Activated B cell treated with CpG ODN at 0.5 μM for 24 hours (primary cell): ENCODE results near the gene PTTG1IP. TPM values are rescaled to one million over a fixed set of nuclear protein-coding genes. Genes with fewer than 3 reads are reported as not detected.

ENCODE experiments used
- ATAC-seq: fragments of 200-7000 bp; cut with Tn5 transposase; one replicate; pipeline ENCODE4 v1.10.0; 2021; ENCODE audit warnings: low read depth, mild to moderate bottlenecking, moderate library complexity
- CTCF ChIA-PET: fragments of 350-600 bp; sonication (Branson Sonifier 250); formaldehyde crosslinking; loops from one replicate; lab custom pipeline; 2021; ENCODE audit warnings: antibody characterized with exemption; lab: Charles Lee
- POLR2A ChIA-PET: fragments of 350-600 bp; sonication (Branson Sonifier 250); formaldehyde crosslinking; loops from one replicate; lab custom pipeline; 2021; ENCODE audit warnings: antibody characterized with exemption; lab: Charles Lee
- DNase-seq: peaks from one replicate; pipeline ENCODE4 v3.0.0; 2022
- H3K27ac Mint-ChIP-seq: one replicate; pipeline ENCODE4 v1.8.0; 2020; ENCODE audit warnings: mixed read lengths
- H3K27me3 Mint-ChIP-seq: one replicate; pipeline ENCODE4 v1.8.0; 2021; ENCODE audit warnings: mixed read lengths
- H3K36me3 Mint-ChIP-seq: one replicate; pipeline ENCODE4 v1.8.0; 2021; ENCODE audit warnings: low read depth, mixed read lengths
- H3K4me1 Mint-ChIP-seq: one replicate; pipeline ENCODE4 v1.8.0; 2021; ENCODE audit warnings: mixed read lengths
- H3K4me3 Mint-ChIP-seq: one replicate; pipeline ENCODE4 v1.8.0; 2020; ENCODE audit warnings: mild to moderate bottlenecking, mixed read lengths
- H3K9me3 Mint-ChIP-seq: one replicate; pipeline ENCODE4 v1.8.0; 2020; ENCODE audit warnings: mixed read lengths
- intact Hi-C: fragments of 100-400 bp; cut with micrococcal nuclease; formaldehyde crosslinking; loops from one replicate; pipeline ENCODE4 v1.15.1; 2024
- total RNA-seq: library from RNA; stranded (reverse); gene quantifications from 2 replicates; pipeline ENCODE4 v1.2.3, GENCODE V29; 2022
- TF ChIP-seq, protein P1 (sequence below): fragments of 200-600 bp; IDR thresholded peaks from one replicate; pipeline ENCODE4 v1.8.0; 2022; ENCODE audit warnings: antibody characterized with exemption, mild to moderate bottlenecking

PTTG1IP gene
- total RNA-seq, 1 donor from 2014 or later: 36.6 TPM

GRCh38 chr21:44892536-44893277 lies 19.2 kb upstream of the PTTG1IP start:
- Mint-ChIP-seq H3K27ac (no peak overlapping the region), H3K36me3 (peaks cover 41% of the 10 kb centered on the region), H3K4me1 (peaks cover 24% of the 10 kb centered on the region), H3K27me3 (no peaks in the 10 kb centered on the region), H3K9me3 (no peaks in the 10 kb centered on the region), H3K4me3 (no peak overlapping the region)
- intact Hi-C loops: loop anchor here (1.0 to 2.0 kb wide), 5 partner anchors 18 to 236 kb away; partner anchors contain the start of gene UBE2G2
- CTCF ChIA-PET: interaction anchor here (0.9 to 7.1 kb wide), 12 partner anchors 9 to 233 kb away, joined by 3 to 97 read pairs (median 4); partner anchors contain the start of genes ITGB2 and PTTG1IP
- TF ChIP-seq, protein P1, sequence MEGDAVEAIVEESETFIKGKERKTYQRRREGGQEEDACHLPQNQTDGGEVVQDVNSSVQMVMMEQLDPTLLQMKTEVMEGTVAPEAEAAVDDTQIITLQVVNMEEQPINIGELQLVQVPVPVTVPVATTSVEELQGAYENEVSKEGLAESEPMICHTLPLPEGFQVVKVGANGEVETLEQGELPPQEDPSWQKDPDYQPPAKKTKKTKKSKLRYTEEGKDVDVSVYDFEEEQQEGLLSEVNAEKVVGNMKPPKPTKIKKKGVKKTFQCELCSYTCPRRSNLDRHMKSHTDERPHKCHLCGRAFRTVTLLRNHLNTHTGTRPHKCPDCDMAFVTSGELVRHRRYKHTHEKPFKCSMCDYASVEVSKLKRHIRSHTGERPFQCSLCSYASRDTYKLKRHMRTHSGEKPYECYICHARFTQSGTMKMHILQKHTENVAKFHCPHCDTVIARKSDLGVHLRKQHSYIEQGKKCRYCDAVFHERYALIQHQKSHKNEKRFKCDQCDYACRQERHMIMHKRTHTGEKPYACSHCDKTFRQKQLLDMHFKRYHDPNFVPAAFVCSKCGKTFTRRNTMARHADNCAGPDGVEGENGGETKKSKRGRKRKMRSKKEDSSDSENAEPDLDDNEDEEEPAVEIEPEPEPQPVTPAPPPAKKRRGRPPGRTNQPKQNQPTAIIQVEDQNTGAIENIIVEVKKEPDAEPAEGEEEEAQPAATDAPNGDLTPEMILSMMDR: peak; percentile 98
- DNase-seq (peak; percentile 73), ATAC-seq (peak; percentile 85)
- POLR2A ChIA-PET: interaction anchor here (0.6 to 9.0 kb wide), 4 partner anchors 12 to 37 kb away, joined by 3 to 84 read pairs (median 3); partner anchors contain the start of gene PTTG1IP

DNA sequence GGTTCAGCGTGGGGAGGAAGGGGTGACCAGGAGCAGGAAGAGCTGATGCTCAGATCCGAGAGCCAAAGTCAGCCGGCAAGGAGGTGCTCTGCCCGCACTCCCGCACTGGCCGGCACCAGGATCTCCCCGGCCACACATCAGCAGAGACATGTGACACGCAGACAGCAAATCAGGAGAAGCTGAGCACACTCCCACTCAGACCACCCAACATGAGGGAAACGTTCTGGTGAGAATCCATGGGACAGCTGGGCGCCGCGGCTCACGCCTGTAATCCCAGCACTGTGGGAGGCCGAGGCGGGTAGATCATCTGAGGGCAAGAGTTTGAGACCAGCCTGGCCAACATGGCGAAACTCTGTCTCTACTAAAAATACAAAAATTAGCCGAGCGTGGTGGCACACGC lies 18.6 kb upstream of the PTTG1IP start:
- ATAC-seq (no peak), DNase-seq (no peak)
- H3K9me3 Mint-ChIP-seq: no peaks in the 10 kb centered on the region
- ChIA-PET POLR2A (interaction anchor here (0.6 to 9.0 kb wide), 3 partner anchors 11 to 38 kb away, joined by 3 to 84 read pairs (median 3); no protein-coding TSS in a partner anchor), CTCF (interaction anchor here (0.9 to 7.1 kb wide), 8 partner anchors 9 to 41 kb away, joined by 3 to 97 read pairs (median 6); partner anchors contain the start of gene PTTG1IP)
- H3K27ac Mint-ChIP-seq: no peak overlapping the region
- no peak overlapping the region for H3K4me3 Mint-ChIP-seq
- TF ChIP-seq, protein P1: no peak
- H3K4me1 Mint-ChIP-seq: peaks cover 24% of the 10 kb centered on the region
- H3K36me3 Mint-ChIP-seq: peaks cover 41% of the 10 kb centered on the region
- H3K27me3 Mint-ChIP-seq: no peaks in the 10 kb centered on the region
- intact Hi-C loops: loop anchor here (1.0 to 2.0 kb wide), 5 partner anchors 17 to 237 kb away; partner anchors contain the start of gene UBE2G2

GRCh38 chr21:44891631-44892031 lies 18.1 kb upstream of the PTTG1IP start:
- peaks cover 24% of the 10 kb centered on the region for H3K4me1 Mint-ChIP-seq

GRCh38 chr21:44890961-44891541 lies 17.6 kb upstream of the PTTG1IP start:
- Mint-ChIP-seq H3K27me3 (no peaks in the 10 kb centered on the region), H3K36me3 (peaks cover 47% of the 10 kb centered on the region), H3K4me3 (no peak overlapping the region), H3K27ac (no peak overlapping the region), H3K4me1 (peaks cover 23% of the 10 kb centered on the region), H3K9me3 (no peaks in the 10 kb centered on the region)
- DNase-seq (no peak), ATAC-seq (no peak)
- ChIA-PET CTCF (interaction anchor here (0.8 to 7.1 kb wide), 2 partner anchors 42 to 208 kb away, joined by 3 to 97 read pairs; no protein-coding TSS in a partner anchor), POLR2A (interaction anchor here (9.0 kb wide), 1 partner anchor 39 kb away, joined by 84 read pairs; no protein-coding TSS in a partner anchor)
- intact Hi-C loops: no loop called here
- TF ChIP-seq, protein P1: no peak

More at GRCh38 chr21:44891631-44892031, 18.1 kb upstream of the PTTG1IP start:
- POLR2A ChIA-PET: interaction anchor here (9.0 kb wide), 1 partner anchor 38 kb away, joined by 84 read pairs; no protein-coding TSS in a partner anchor
- CTCF ChIA-PET: interaction anchor here (0.8 to 7.1 kb wide), 5 partner anchors 16 to 208 kb away, joined by 3 to 97 read pairs (median 8); no protein-coding TSS in a partner anchor
- Mint-ChIP-seq H3K36me3 (peaks cover 45% of the 10 kb centered on the region), H3K27me3 (no peaks in the 10 kb centered on the region), H3K27ac (no peak overlapping the region), H3K9me3 (no peaks in the 10 kb centered on the region), H3K4me3 (no peak overlapping the region)
- intact Hi-C loops: loop anchor here (1.0 to 2.0 kb wide), 5 partner anchors 17 to 237 kb away; partner anchors contain the start of gene UBE2G2
- DNase-seq (no peak), ATAC-seq (no peak)
- TF ChIP-seq, protein P1: no peak
